K562 (cell line): ENCODE measurements around the gene PPP2R2B. TPM values are rescaled to one million over a fixed set of nuclear protein-coding genes. Genes with fewer than 3 reads are reported as not detected.

Experiments used
- ATAC-seq: fragments of 200-7000 bp; cut with Tn5 transposase; 3 replicates; pipeline ENCODE4 v1.9.1; 2020; ENCODE audit warnings: moderate library complexity
- BruUV-seq: library from RNA; stranded (reverse); fragments of 400-500 nt; replicated peaks from 2 replicates; lab custom pipeline; 2021; lab: Mats Ljungman, UMichigan
- CTCF ChIA-PET: fragments of 300-600 bp; formaldehyde crosslinking; extraction: SDS; loops from one replicate; lab custom pipeline; 2021; ENCODE audit warnings: low intra/inter-chr PET ratio; lab: Yijun Ruan, JAX
- POLR2A ChIA-PET: fragments of 300-600, 350-650 bp; sonication (Branson Sonifier 250); formaldehyde crosslinking; extraction: SDS; loops from one replicate; lab custom pipeline; 2021; ENCODE audit warnings: antibody characterized with exemption, inconsistent platforms; lab: Yijun Ruan, JAX
- DNase-seq, 4 experiments: peaks; one replicate each; pipeline versions ENCODE4 v3.0.0 to v3.0.0-alpha.2; 2011 to 2018; ENCODE audit warnings: low spot score in 3 of 4, mixed read lengths in 3 of 4; ENCODE audit errors: extremely low read depth in 1 of 4
- FAIRE-seq: peaks from 2 replicates; lab custom pipeline; 2011; peaks lifted over from hg19 to GRCh38; lab: Jason Lieb, UNC
- H2AFZ ChIP-seq: 2 replicates; pipeline ENCODE4 v1.6.0; 2011; ENCODE audit warnings: low read depth, low read length, control low read depth, inconsistent platforms
- H3K27ac ChIP-seq: fragments of 200-600 bp; 3 replicates; pipeline ENCODE4 v1.8.0; 2011; ENCODE audit warnings: low read depth, mild to moderate bottlenecking, control low read depth, inconsistent platforms, low read length, moderate library complexity, mixed read lengths; ENCODE audit errors: extremely low read depth
- H3K27me3 ChIP-seq, 2 experiments: fragments of 300-600 bp in 1 of 2; 2 replicates in 1 of 2; 3 replicates in 1 of 2; pipeline versions ENCODE4 v1.6.0 to v1.8.0; 2011; ENCODE audit warnings: inconsistent platforms in 2 of 2, low read length in 2 of 2, mild to moderate bottlenecking in 1 of 2, mixed read lengths in 1 of 2, moderate library complexity in 1 of 2; ENCODE audit not compliant: control insufficient read depth in 2 of 2, insufficient read depth in 2 of 2
- H3K36me3 ChIP-seq: fragments of 300-600 bp; 3 replicates; pipeline ENCODE4 v1.8.0; 2011; ENCODE audit warnings: mild to moderate bottlenecking, low read length, inconsistent platforms; ENCODE audit not compliant: control insufficient read depth, insufficient read depth
- H3K4me1 ChIP-seq, 2 experiments: fragments of 200-600 bp in 1 of 2; replicated peaks in 1 of 2; 2 replicates in 1 of 2; 3 replicates in 1 of 2; pipeline versions ENCODE4 v1.5.1 to v1.8.0; 2011; ENCODE audit warnings: inconsistent platforms in 2 of 2, low read length in 2 of 2, mild to moderate bottlenecking in 1 of 2, mixed read lengths in 1 of 2, moderate library complexity in 1 of 2; ENCODE audit not compliant: control insufficient read depth in 2 of 2, insufficient read depth in 2 of 2
- H3K4me2 ChIP-seq: 2 replicates; pipeline ENCODE4 v1.6.1; 2011; ENCODE audit warnings: low read length, control low read depth, inconsistent platforms, mixed read lengths; ENCODE audit not compliant: insufficient read depth
- H3K4me3 ChIP-seq: fragments of 200-600 bp; sonication (generic), shearing (Covaris generic); 2 replicates; pipeline ENCODE4 v1.5.1; 2016; ENCODE audit warnings: control low read depth, inconsistent platforms
- H3K79me2 ChIP-seq: fragments of 200-600 bp; 3 replicates; pipeline ENCODE4 v1.8.0; 2011; ENCODE audit warnings: low read length, inconsistent platforms; ENCODE audit not compliant: control insufficient read depth, insufficient read depth
- H3K9ac ChIP-seq, 2 experiments: 2 replicates each; pipeline versions ENCODE4 v1.6.0 to v1.6.1; 2011; ENCODE audit warnings: low read depth in 2 of 2, low read length in 2 of 2, control low read depth in 1 of 2, inconsistent platforms in 1 of 2, mild to moderate bottlenecking in 1 of 2, mixed read lengths in 1 of 2; ENCODE audit not compliant: insufficient read depth in 1 of 2
- H3K9me1 ChIP-seq: one replicate; pipeline ENCODE4 v1.6.0; 2011; ENCODE audit warnings: inconsistent platforms, mild to moderate bottlenecking, low read length, moderate library complexity; ENCODE audit not compliant: control insufficient read depth, insufficient read depth
- H3K9me3 ChIP-seq: replicated peaks from 2 replicates; pipeline ENCODE4 v1.5.1; 2011; ENCODE audit warnings: low read depth, low read length, inconsistent platforms; ENCODE audit not compliant: control insufficient read depth, insufficient read depth
- H4K20me1 ChIP-seq: replicated peaks from 2 replicates; pipeline ENCODE4 v1.6.1; 2011; ENCODE audit warnings: low read length, inconsistent platforms, mixed read lengths; ENCODE audit not compliant: control insufficient read depth, insufficient read depth
- CREBBP ChIP-seq: IDR thresholded peaks from one replicate; pipeline ENCODE4 v1.6.1; 2012; ENCODE audit warnings: low read depth, mild to moderate bottlenecking, control low read depth, inconsistent platforms, low read length
- EP400 ChIP-seq: fragments of 450-650 bp; IDR thresholded peaks from 2 replicates; pipeline ENCODE4 v1.6.1; 2017; ENCODE audit warnings: antibody characterized with exemption, mild to moderate bottlenecking, moderate library complexity
- IFI16 ChIP-seq: fragments of 250-450 bp; sonication (Bioruptor Pico); IDR thresholded peaks from 2 replicates; pipeline ENCODE4 v2.1.2; 2022; ENCODE audit warnings: mild to moderate bottlenecking, inconsistent platforms
- MEIS2 ChIP-seq: fragments of 450-650 bp; IDR thresholded peaks from 2 replicates; pipeline ENCODE4 v1.6.1; 2014; ENCODE audit warnings: mild to moderate bottlenecking; ENCODE audit not compliant: partially characterized antibody
- NCOA4 ChIP-seq: fragments of 450-650 bp; IDR thresholded peaks from 2 replicates; pipeline ENCODE4 v1.6.1; 2018; ENCODE audit warnings: mild to moderate bottlenecking; ENCODE audit not compliant: partially characterized antibody
- NCOA6 ChIP-seq: fragments of 450-650 bp; IDR thresholded peaks from 2 replicates; pipeline ENCODE4 v1.6.1; 2017; ENCODE audit warnings: mild to moderate bottlenecking
- PTRF ChIP-seq: fragments of 450-650 bp; IDR thresholded peaks from 2 replicates; pipeline ENCODE4 v1.6.1; 2016; ENCODE audit warnings: mild to moderate bottlenecking, missing genetic modification characterization, missing compliant biosample characterization
- ZBTB7A ChIP-seq: IDR thresholded peaks from 2 replicates; pipeline ENCODE4 v1.6.1; 2011; ENCODE audit warnings: low read depth, mild to moderate bottlenecking, low read length, moderate library complexity, borderline replicate concordance; ENCODE audit not compliant: control insufficient read depth
- WGBS: fragments of 100-300 bp; shearing (Covaris generic); methylation state at CpG from one replicate; pipeline ENCODE4 v1.1.6; 2016; ENCODE audit warnings: low coverage, mixed read lengths; ENCODE audit not compliant: insufficient coverage; ENCODE audit errors: missing lambda C conversion rate; 5-methylcytosine and 5-hydroxymethylcytosine counted together
- in situ Hi-C: fragments of 300-500 bp; cut with MboI; formaldehyde crosslinking; loops from 4 replicates; pipeline ENCODE4 v1.15.0; 2018; ENCODE audit warnings: inconsistent platforms, mixed read lengths
- intact Hi-C: fragments of 100-400 bp; cut with micrococcal nuclease; formaldehyde crosslinking; loops from 2 replicates; pipeline ENCODE4 v1.14.2; 2022
- polyA plus RNA-seq, 8 experiments: library from polyadenylated mRNA; depleted of rRNA in 4 of 8; stranded (reverse) in 5 of 8; unstranded in 3 of 8; fragments of >200 nt; fragmentation: Nextera tagmentation in 2 of 8; fragmentation: Illumina TruSeq in 1 of 8; extraction: Ambion mirVana in 2 of 8; extraction: Trizol in 1 of 8; gene quantifications; 2 replicates each; pipeline versions ENCODE4 v1.2.1 to v1.2.3, GENCODE V29; 2011 to 2014; ENCODE audit warnings: inconsistent platforms in 1 of 8, missing spikeins in 1 of 8
- total RNA-seq, 7 experiments: library from RNA; depleted of rRNA in 6 of 7; stranded (reverse); fragments of >200 nt in 6 of 7; fragmentation: Illumina TruSeq in 2 of 7; extraction: Trizol in 2 of 7; gene quantifications; 2 replicates each; pipeline versions ENCODE4 v1.2.1 to v1.2.3, GENCODE V29; 2011 to 2021; ENCODE audit warnings: low replicate concordance in 1 of 7
- TF ChIP-seq, protein P1 (sequence below): fragments of 250-450 bp; sonication (Bioruptor Pico); IDR thresholded peaks from 2 replicates; pipeline ENCODE4 v1.4.0; 2020
- TF ChIP-seq, protein P2 (sequence below): sonication (generic); formaldehyde crosslinking; IDR thresholded peaks from 2 replicates; pipeline ENCODE4 v1.8.1; 2023; ENCODE audit warnings: mild to moderate bottlenecking, missing genetic modification reagents
- TF ChIP-seq, protein P3 (sequence below), 3 experiments: fragments of 200-800 bp in 1 of 3; sonication (Bioruptor generic) in 1 of 3; sonication (generic) in 1 of 3; formaldehyde crosslinking in 1 of 3; IDR thresholded peaks; 2 replicates each; pipeline versions ENCODE4 v1.6.1 to v1.8.0; 2016 to 2022; ENCODE audit warnings: mild to moderate bottlenecking in 2 of 3, missing compliant biosample characterization in 2 of 3, missing genetic modification characterization in 2 of 3, missing genetic modification reagents in 1 of 3

The PPP2R2B gene
- total and polyA plus RNA-seq, 9 of the 15 experiments (the other 6 are each of a cell fraction or from before 2014, with no cell fraction given), result not detected

DNA sequence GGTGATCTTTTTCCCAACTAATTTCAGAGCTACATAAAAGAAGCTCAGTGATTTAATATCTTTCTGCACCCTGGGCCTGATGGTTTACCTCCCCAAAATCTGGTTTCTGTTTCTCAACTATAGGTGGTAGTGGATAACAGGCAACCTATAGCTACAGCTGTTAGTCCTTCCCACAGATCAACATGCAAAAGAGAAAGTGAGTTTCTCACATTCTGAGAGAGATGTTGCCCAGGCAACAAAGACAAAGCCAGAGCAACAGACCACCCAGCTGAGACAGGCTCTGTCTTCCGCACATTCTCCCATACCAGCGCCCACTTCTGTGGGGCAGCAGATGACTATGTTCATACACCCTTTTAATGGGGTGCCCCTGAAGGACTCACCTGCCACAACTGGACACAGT, 40.7 kb upstream of the PPP2R2B start (continued):
- TF ChIP-seq, protein P1, sequence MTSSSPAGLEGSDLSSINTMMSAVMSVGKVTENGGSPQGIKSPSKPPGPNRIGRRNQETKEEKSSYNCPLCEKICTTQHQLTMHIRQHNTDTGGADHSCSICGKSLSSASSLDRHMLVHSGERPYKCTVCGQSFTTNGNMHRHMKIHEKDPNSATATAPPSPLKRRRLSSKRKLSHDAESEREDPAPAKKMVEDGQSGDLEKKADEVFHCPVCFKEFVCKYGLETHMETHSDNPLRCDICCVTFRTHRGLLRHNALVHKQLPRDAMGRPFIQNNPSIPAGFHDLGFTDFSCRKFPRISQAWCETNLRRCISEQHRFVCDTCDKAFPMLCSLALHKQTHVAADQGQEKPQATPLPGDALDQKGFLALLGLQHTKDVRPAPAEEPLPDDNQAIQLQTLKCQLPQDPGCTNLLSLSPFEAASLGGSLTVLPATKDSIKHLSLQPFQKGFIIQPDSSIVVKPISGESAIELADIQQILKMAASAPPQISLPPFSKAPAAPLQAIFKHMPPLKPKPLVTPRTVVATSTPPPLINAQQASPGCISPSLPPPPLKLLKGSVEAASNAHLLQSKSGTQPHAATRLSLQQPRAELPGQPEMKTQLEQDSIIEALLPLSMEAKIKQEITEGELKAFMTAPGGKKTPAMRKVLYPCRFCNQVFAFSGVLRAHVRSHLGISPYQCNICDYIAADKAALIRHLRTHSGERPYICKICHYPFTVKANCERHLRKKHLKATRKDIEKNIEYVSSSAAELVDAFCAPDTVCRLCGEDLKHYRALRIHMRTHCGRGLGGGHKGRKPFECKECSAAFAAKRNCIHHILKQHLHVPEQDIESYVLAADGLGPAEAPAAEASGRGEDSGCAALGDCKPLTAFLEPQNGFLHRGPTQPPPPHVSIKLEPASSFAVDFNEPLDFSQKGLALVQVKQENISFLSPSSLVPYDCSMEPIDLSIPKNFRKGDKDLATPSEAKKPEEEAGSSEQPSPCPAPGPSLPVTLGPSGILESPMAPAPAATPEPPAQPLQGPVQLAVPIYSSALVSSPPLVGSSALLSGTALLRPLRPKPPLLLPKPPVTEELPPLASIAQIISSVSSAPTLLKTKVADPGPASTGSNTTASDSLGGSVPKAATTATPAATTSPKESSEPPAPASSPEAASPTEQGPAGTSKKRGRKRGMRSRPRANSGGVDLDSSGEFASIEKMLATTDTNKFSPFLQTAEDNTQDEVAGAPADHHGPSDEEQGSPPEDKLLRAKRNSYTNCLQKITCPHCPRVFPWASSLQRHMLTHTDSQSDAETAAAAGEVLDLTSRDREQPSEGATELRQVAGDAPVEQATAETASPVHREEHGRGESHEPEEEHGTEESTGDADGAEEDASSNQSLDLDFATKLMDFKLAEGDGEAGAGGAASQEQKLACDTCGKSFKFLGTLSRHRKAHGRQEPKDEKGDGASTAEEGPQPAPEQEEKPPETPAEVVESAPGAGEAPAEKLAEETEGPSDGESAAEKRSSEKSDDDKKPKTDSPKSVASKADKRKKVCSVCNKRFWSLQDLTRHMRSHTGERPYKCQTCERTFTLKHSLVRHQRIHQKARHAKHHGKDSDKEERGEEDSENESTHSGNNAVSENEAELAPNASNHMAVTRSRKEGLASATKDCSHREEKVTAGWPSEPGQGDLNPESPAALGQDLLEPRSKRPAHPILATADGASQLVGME (CRISPR knock-in tag), result no peak
- TF ChIP-seq NCOA4, result no peak

GRCh38 chr5:146917931-146918330, 39.4 kb upstream of the PPP2R2B start:
- Histone ChIP-seq H3K27me3 (no peaks in the 10 kb centered on the region), H4K20me1 (no peaks in the 10 kb centered on the region)
- no peak for FAIRE-seq
- in situ Hi-C loops, result no loop called here
- TF ChIP-seq EP400, result no peak
- TF ChIP-seq, protein P2, sequence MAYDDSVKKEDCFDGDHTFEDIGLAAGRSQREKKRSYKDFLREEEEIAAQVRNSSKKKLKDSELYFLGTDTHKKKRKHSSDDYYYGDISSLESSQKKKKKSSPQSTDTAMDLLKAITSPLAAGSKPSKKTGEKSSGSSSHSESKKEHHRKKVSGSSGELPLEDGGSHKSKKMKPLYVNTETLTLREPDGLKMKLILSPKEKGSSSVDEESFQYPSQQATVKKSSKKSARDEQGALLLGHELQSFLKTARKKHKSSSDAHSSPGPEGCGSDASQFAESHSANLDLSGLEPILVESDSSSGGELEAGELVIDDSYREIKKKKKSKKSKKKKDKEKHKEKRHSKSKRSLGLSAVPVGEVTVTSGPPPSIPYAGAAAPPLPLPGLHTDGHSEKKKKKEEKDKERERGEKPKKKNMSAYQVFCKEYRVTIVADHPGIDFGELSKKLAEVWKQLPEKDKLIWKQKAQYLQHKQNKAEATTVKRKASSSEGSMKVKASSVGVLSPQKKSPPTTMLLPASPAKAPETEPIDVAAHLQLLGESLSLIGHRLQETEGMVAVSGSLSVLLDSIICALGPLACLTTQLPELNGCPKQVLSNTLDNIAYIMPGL (CRISPR knock-in tag), result no peak
- TF ChIP-seq PTRF (tag), result no peak
- TF ChIP-seq, protein P3, sequence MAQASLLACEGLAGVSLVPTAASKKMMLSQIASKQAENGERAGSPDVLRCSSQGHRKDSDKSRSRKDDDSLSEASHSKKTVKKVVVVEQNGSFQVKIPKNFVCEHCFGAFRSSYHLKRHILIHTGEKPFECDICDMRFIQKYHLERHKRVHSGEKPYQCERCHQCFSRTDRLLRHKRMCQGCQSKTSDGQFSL (CRISPR knock-in tag; IDR thresholded peaks at IDR 0.05), result no peak
- TF ChIP-seq, protein P3 (tag; IDR thresholded peaks at IDR 0.05), result no peak
- TF ChIP-seq CREBBP, result no peak
- no peak for TF ChIP-seq IFI16
- no peak for TF ChIP-seq ZBTB7A
- TF ChIP-seq NCOA6, result no peak
- no peak for TF ChIP-seq MEIS2
- TF ChIP-seq, all 486 proteins: peak for 0
- Histone ChIP-seq H3K4me2 (no peak overlapping the region), H3K4me3 (no peak overlapping the region), H2AFZ (no peak overlapping the region), H3K79me2 (no peaks in the 10 kb centered on the region), H3K36me3 (no peaks in the 10 kb centered on the region), H3K9ac (no peak overlapping the region), H3K4me1 (no peaks in the 10 kb centered on the region), H3K9me3 (no peaks in the 10 kb centered on the region; the same call in 1 of the 2 replicates), H3K9me1 (no peaks in the 10 kb centered on the region), H3K27ac (no peak overlapping the region)
- DNase-seq (no peak), ATAC-seq (no peak)
- ChIA-PET POLR2A (no interaction called here), CTCF (no interaction called here)
- no TSS peak for BruUV-seq
- intact Hi-C loops, result no loop called here
- WGBS, result 0% methylated on average over 1 of the region's 1 CpG
